HG03280 (cell line): ENCODE measurements around the gene SOX2.
"Not testable (repeated sequence)": the region's sequence is repeated elsewhere in the genome, so short reads cannot be mapped to it uniquely, and the experiment has no call there.

ENCODE experiments used
- ATAC-seq: cut with Tn5 transposase; IDR thresholded peaks from one replicate; pipeline ENCODE4 v1.9.1; 2021; ENCODE audit warnings: mild to moderate bottlenecking, moderate library complexity; ENCODE audit not compliant: unreplicated experiment

Gene SOX2

GRCh38 chr3:181756645-181757297, 45.0 kb downstream of the SOX2 start:
- no peak for ATAC-seq

GRCh38 chr3:181757694-181758306, 46.1 kb downstream of the SOX2 start:
- ATAC-seq = no peak

- ATAC-seq = no peak
Measured at GRCh38 chr3:181761906-181762305, 50.2 kb downstream of the SOX2 start.

GRCh38 chr3:181764033-181764432, 52.3 kb downstream of the SOX2 start:
- ATAC-seq = not testable (repeated sequence)
